T follicular helper cell (primary cell): ENCODE measurements around the gene DNAH1.

Source experiments
- DNase-seq: peaks from one replicate; pipeline ENCODE4 v3.0.0-alpha.2; 2020; ENCODE audit warnings: low read depth

The DNAH1 gene

DNA sequence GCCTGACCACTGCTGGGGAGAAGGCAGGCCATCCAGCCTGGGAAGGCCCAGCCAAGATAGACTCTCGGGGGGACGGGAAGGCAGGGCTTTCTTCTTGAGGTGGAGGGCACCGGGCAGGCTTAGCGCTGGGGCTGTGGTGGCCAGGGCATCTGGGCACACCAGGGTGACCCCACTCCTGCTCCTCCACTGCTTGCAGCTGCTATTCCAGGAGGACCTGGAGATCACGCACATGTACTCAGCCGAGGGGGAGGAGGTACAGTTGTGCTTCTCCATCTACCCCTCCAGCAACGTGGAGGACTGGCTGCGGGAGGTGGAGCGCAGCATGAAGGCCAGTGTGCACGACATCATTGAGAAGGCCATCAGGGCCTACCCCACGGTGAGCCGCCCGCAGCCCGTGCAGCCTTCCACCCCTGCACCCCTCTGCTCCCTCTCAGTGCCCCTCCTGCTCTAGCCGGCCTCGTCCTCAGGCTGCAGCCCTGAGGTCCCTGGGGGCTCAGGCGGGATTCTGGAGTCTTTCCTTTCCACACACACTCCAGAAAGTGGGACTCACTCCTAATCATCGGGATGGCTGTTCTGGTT is 42.3 kb downstream of the DNAH1 start:
- no peak for DNase-seq

DNA sequence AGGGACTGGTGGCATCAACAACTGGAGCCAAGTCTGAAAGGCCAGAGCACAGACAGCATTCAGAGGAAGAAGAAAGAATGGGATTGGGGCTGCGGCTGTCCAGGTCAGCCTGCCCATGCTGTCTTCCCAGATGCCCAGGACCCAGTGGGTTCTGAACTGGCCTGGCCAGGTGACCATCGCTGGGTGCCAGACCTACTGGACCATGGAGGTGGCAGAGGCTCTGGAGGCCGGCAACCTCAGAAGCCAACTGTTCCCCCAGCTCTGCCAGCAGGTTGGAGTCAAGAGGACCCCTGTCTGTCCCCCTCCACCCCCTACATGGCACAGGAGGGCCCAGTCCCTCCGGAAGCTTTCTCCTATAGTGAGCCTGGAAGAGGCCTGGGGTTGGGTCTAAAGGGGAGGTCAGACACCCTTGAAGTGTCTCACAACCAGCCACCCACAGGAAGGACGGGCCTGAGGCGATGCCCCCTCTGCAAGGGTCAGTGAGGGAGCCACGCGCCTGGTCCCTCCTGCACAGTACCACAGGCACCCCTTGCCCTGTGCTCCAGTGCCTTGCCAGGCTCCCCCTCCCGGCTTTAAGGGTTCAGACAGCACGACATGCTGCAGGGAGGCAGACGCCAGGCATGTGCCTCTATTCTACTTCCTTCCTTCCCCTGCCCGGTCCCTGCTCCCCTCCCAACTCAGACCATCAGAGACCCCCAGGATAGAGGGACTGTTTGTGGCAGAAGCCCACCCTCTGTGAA is 43.2 kb downstream of the DNAH1 start:
- no peak for DNase-seq

DNA sequence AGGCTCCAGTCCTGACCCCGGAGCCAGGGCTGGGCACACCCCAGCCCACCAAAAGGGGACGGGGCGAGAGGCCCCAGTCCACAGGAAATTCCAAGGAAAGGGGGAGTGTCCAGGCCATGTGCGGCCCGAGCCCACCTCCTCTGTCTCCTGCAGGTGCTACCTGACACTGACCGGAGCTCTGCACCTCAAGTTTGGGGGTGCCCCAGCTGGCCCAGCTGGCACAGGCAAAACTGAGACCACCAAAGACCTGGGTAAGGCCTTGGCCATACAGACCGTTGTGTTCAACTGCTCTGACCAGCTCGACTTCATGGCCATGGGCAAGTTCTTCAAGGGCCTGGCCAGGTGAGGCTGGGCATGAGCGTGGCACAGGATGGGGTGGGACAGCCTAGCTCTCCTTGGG is 44.9 kb downstream of the DNAH1 start:
- DNase-seq: no peak

DNA sequence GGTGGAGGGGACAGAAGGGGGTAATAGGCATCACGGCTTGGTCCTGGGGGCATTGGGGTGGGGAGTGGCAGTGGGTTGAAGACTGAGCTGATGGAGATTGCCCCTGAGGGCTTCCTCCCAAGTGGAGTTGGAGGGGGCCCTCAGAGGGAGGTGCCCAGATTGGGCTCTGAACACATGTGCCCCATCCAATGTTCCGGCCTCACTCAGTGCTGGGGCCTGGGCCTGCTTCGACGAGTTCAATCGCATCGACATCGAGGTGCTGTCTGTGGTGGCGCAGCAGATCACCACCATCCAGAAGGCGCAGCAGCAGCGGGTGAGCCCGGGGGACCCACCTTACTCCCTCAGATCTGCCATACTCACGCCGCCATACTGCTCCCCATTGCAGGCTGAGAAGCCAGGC is 45.3 kb downstream of the DNAH1 start:
- no peak for DNase-seq

DNA sequence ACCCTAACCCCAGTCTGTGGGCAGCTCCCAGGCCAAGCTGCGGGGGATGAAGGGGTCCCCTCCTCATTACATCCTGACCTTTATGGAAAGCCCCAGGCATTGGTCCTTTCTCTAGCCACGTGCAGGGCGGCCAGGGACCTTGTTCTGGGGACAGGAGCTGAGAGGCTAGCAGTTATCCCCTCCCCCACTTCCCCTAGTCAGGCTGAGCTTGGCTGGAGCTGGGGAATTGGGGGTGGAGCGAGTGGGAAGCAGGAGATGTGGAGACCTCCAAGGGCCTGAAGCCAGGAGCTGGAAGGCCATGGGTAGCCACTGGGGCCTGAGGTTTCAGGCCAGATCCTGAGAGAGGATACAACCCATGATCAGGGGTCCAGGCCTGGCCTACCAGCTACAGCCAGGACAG is 45.8 kb downstream of the DNAH1 start:
- no peak for DNase-seq

DNA sequence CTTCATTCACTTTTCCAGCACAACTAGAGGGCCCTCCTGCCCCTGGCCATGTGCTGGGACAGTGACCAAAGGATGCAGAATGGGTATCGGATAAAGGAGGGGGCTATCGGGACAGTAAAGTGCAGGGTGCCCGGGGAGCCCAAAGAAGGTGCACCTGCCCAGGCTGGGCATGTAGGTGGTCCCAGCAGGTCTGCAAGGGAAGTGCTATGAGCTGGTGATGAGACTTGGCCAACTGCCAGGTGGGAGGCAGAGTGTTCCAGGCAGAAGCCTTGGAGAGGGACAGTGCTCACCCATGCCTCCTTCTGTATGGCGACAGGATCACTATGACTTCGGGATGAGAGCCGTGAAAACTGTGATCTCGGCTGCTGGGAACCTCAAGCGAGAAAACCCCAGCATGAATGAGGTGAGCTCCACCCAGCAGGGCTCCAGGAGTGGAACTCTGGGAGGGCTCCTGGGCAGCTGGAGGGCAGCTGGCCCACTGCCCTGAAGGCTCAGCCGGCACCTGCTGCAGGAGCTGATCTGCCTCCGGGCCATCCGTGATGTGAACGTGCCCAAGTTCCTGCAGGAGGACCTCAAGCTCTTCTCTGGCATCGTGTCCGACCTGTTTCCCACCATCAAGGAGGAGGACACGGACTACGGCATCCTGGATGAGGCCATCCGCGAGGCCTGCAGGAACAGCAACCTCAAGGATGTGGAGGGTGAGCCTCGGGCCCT is 48.4 kb downstream of the DNAH1 start:
- no peak for DNase-seq

DNA sequence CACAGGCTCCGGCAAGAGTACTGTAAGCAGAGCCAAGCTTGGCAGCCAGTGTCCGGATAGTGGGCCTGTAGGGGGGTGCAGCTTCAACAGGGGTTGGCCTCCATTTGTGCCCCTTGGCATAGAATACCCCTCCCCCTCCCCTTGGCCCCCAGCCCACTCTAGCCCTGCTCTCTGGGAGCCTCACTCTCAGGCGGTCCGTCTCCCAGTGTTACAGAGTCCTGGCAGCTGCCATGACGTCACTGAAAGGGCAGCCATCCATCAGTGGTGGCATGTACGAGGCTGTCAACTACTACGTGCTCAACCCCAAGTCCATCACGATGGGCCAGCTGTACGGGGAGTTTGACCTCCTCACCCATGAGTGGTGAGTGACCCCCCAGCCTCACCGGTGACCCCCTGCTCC is 50.4 kb downstream of the DNAH1 start:
- DNase-seq: no peak

DNA sequence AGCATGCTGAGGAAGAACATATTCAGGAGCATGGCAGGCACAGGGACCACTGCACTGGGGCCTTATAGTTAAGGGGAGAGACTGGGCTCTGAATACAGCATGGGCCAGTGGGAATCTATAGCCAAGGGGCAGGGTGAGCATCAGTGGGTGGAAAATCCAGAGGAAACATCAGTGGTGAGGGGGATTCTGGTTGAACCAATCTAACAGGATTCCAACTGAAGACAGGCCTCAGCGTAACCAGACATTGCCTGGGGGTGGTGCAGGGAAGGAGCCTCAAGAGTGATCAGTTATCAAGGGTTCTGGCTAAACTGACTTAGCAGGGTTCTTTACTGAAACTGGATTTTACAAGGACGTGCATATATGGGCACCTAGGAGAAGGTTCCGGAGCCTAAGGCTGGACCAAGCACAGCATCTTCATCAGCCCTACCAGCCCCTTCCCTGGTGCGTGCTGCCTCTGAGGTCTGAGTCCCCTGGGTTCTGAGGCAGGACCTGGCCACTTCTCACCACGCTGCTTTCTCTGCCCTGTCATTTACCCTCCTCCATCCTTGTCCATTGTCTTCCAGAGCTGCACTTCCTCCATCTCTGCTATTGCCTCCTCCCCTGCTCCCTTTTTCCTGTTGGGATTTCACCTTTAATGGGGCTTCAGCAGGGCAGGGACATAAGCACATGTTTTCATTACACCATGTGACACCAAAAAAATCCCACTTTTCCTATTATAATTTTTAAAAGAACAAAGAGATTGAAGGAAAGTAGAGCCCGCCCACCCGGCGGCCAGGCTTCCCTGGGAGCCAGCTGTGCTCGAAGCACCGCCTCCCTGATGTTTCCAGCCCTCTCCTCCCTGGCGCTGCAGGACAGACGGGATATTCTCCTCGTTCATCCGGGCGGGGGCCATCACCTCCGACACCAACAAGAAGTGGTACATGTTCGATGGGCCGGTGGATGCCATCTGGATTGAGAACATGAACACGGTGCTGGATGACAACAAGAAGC is 52.1 kb downstream of the DNAH1 start:
- no peak for DNase-seq

DNA sequence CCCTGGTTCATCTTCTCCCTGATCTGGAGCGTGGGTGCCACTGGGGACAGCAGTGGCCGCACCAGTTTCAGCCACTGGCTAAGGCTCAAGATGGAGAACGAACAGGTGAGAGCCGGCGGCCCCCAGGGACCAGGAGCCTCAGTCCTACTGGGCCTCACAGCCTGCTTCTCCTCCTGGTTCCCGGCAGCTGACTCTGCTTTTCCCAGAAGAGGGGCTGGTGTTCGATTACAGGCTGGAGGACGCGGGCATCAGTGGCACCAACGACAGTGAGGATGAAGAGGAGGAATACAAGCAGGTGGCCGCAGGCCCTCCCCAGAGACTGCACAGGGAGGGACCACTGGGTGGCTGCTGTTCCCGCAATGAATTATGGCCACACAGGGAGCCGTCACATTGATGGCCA is 54.4 kb downstream of the DNAH1 start:
- DNase-seq: no peak

DNA sequence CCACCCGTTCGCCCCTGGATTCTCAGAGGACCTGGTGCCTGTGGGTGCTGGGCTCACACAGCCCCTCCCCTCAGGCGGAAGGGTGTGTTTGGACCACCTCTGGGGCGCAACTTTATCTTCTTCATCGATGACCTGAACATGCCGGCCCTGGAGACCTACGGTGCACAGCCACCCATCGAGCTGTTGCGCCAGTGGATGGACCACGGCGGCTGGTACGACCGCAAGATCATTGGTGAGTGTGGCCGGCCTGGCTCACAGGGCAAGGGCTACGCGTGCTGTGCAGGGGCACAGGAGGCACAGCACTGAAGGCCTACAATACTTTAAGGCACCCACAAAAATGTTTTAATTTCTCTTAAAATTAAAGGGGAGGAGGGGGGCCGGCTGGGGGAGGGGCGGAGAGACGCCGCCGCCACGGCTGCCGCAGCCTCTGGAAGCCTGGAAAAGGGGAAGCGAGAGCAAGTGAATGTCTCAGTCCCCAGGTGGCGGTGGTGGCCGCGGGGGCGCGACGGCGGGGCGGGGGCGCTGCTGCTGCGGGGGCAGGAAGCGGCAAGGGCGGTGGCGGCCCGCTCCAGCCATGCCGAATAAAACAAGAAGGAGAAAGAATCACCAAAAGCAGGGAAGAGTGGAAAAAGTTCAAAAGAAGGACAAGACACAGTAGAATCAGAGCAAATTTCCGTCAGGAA is 56.8 kb downstream of the DNAH1 start:
- DNase-seq: no peak

DNA sequence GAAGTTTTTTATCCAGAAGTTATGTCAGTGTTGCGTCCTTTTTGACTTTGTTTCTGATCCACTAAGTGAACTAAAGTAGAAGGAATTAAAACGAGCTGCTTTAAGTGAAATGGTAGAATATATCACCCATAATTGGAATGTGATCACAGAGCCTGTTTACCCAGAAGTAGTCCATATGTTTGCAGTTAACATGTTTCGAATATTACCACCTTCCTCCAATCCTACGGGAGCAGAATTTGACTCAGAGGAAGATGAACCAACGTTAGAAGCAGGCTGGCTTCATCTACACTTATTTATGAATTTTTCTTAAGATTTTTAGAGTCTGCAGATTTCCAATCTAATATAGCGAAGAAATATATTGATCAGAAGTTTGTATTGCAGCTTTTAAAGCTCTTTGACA is 57.6 kb downstream of the DNAH1 start:
- DNase-seq: no peak

DNA sequence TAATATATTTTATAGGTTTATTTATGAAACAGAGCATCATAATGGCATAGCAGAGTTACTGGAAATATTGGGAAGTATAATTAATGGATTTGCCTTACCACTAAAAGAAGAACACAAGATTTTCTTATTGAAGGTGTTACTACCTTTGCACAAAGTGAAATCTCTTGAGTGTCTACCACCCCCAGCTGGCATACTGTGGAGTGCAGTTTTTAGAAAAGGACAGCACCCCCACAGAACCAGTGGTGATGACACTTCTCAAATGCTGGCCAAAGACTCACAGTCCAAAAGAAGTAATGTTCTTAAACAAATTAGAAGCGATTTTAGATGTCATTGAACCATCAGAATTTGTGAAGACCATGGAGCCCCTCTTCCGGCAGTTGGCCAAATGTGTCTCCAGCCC is 58.1 kb downstream of the DNAH1 start:
- no peak for DNase-seq

DNA sequence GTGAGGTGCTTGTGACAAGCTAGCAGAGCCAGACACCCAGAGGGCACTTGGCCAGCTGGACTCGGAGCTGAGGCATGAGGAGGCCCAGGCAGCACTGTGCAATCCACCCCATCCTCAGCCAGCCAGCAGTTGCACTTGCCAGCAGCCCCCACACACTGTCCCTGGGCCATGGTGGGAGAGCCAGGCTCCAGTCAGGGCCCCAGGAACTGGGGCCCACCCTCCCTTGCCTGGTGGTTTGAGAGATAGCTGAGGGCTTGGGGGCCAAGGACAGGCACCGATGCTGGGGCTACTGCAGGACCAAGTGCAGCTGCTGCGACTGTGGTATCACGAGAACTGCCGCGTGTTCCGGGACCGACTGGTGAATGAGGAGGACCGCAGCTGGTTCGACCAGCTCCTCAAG is 63.5 kb downstream of the DNAH1 start:
- DNase-seq: no peak

DNA sequence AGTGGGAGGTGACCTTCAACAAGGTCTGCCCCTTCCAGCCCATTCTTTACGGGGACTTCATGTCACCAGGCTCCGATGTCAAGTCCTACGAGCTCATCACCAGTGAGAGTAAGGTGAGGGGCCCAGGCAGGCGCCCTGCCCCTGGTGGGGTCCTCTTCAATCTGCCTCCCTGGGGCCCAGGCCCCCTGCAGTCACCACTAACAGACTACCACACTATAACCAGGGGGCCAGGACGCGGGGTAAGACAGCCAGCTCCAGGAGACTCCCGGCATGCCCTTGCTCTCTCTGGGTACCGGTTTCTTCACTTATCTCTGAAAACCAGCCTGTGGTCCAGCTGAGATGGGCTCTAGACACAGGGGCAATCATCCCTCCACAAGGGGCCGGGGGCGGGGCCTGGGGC is 63.9 kb downstream of the DNAH1 start:
- no peak for DNase-seq

DNA sequence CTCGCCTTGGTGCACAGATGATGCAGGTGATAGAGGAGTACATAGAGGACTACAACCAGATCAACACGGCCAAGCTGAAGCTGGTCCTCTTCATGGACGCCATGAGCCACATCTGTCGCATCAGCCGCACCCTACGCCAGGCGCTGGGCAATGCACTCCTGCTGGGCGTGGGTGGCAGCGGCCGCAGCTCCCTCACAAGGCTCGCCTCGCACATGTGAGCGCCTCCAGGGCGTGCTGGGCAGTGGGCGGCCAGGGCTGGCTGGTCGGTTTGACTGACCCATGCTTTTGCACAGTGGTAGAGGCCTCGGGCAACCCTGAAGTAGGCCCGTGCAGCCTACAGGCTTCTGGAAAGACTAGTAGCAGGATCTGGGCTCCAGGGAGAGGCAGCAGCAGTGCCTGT is 65.5 kb downstream of the DNAH1 start:
- no peak for DNase-seq

DNA sequence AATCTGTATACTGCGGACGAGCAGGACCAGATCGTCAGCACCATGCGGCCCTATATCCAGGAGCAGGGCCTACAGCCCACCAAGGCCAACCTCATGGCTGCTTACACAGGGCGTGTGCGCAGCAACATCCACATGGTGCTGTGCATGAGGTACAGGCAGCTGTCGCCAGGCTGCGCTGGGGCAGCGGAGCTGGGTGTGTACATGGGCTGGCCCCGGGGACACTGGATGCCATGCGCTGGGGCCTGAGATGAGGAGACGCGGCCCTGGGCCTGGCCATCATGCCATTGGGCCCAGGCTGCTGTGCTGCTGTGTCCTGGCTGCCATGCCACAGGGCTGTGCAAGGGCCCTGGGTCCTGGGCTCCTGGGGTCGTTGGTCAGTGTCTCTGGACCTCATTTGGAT is 67.3 kb downstream of the DNAH1 start:
- DNase-seq: no peak

DNA sequence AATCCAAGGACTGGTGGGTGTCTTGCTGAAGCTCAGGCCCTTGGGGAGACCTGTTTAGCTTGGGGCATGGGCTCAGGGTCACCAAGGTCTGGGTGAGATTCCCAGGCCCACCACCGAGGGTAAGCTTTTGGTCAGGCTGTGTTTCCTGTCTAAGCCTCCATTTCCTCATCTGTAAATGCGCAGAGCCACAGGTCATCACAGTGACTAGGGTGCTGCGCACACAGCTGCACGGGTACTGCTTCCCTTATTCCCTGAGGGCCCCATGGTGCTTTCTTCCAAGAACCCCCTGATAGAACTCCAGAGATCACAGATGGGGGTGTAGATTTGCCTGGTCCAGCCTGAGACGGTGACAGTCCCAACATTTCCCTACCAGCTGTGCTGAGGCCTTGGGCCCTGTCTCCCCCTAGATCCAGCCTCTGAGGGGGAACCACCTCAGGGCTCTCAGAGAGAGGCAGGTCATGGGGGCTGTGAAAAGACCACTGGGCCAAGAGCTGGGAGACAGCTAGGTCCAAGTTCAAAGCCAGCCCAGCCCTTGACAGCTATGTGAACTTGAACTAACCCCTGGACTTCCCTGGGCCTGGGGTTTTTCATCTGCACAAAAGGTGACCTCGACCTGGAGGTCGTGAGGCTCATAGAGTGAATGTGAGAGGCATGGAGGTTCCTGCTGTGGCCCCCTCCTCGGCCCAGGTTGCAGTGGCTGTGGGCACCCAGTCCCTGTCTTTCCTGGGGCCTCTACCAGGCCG is 68.1 kb downstream of the DNAH1 start:
- DNase-seq: no peak

DNA sequence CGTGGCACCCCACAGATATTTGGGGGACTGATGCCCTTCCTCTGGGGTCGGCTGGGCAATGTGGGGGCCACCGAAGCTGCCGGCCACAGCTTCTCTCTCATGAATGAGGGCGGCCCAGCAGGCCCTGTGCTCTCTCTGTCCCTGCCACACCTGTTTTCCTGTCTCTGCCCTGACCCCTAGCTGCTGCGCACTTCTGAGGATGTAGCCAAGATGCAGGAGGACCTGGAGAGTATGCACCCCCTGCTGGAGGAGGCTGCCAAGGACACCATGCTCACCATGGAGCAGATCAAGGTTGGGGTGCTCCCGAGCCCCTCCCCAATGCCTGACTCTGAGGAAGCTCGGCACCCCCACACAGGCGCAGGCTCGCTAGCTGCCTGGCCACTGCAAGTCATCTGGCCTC is 69.0 kb downstream of the DNAH1 start:
- no peak for DNase-seq

DNA sequence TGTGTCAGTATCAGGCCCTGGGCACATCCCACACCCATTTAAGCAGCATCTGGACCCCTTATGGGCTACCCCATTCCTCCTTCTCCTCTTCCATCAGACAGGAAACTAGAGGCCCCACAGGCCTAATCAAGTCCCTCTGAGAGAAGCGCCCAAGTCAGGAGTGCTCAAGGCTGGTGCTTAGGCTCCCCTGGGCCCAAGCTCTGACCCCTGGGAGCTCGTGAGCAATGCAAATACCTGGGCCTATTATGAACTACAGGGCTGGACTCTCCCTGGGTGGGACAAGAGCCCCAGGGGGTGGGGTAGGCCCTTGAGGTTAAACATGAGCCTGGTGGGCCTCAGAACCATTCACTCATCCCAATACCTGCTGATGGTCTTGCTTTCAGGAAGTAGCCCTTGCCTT is 71.4 kb downstream of the DNAH1 start:
- DNase-seq: no peak

DNA sequence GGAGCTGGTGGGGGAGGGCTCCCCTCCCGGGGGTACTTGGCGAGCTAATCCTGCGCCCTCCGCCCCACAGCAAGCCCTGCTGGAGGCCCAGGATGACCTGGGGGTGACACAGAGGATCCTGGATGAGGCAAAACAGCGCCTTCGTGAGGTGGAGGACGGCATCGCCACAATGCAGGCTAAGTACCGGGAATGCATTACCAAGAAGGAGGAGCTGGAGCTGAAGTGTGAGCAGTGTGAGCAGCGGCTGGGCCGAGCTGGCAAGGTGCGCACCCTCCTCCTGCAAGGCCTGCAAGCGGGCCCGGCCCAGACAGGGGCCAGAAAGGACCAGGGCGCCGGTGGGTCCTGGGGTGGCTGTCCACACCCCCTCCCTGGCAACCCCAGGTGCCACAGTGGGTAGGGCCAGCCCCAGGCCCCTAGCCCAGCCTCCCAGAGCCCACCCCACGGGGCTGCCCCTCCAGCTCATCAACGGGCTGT is 72.3 kb downstream of the DNAH1 start:
- no peak for DNase-seq

DNA sequence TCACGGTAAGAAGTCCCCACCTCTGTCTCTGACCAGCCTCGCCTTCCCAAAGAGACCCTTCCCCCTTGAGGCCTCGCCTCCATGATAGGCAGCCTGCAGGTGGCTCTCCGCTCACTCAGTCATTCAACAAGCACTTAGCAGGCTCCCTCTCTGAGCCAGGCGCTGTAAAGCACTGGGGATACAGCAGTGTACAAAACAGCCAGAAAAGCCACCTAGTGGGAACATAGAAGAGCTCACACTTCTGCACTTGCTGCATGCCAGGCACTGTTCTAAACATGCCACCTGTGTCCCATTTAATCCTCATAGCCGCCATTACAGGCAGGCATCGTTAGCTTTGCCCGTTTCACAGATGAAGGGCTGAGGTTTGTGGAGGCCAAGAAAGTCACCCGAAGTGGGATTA is 72.8 kb downstream of the DNAH1 start:
- DNase-seq: no peak
